HG02943 (cell line): Measurements from ENCODE around the gene MYPOP.
"Not testable (repeated sequence)": the region's sequence is repeated elsewhere in the genome, so short reads cannot be mapped to it uniquely, and the experiment has no call there.

Source experiments
- ATAC-seq: cut with Tn5 transposase; IDR thresholded peaks from one replicate; pipeline ENCODE4 v1.9.1; 2021; ENCODE audit warnings: mild to moderate bottlenecking, low read depth, moderate library complexity; ENCODE audit not compliant: unreplicated experiment

MYPOP gene

GRCh38 chr19:45884682-45885555, 17.5 kb downstream of the MYPOP start:
- no peak for ATAC-seq

- no peak for ATAC-seq
These were observed 18.3 kb downstream of the MYPOP start for GRCh38 chr19:45883881-45884681.

GRCh38 chr19:45883586-45883880, 18.9 kb downstream of the MYPOP start:
- ATAC-seq = no peak

- ATAC-seq = no peak
These were observed 19.5 kb downstream of the MYPOP start for GRCh38 chr19:45882652-45883585.

- no peak for ATAC-seq
These were observed 20.4 kb downstream of the MYPOP start for GRCh38 chr19:45881909-45882528.

- ATAC-seq = no peak
These were observed 21.1 kb downstream of the MYPOP start for GRCh38 chr19:45881082-45881908.

GRCh38 chr19:45879971-45880370, 22.4 kb downstream of the MYPOP start:
- no peak for ATAC-seq

- ATAC-seq = no peak
These were observed 23.4 kb downstream of the MYPOP start for GRCh38 chr19:45879055-45879454.

GRCh38 chr19:45878043-45878794, 24.2 kb downstream of the MYPOP start:
- no peak for ATAC-seq

GRCh38 chr19:45876411-45877197, 25.8 kb downstream of the MYPOP start:
- no peak for ATAC-seq

- ATAC-seq = no peak
These were observed 26.3 kb downstream of the MYPOP start for GRCh38 chr19:45876161-45876410.

GRCh38 chr19:45874620-45874966, 27.8 kb downstream of the MYPOP start:
- no peak for ATAC-seq

- ATAC-seq = no peak
These were observed 29.1 kb downstream of the MYPOP start for GRCh38 chr19:45873219-45873772.

GRCh38 chr19:45872095-45872919, 30.1 kb downstream of the MYPOP start:
- ATAC-seq = no peak

- ATAC-seq = no peak
These were observed 31.6 kb downstream of the MYPOP start for GRCh38 chr19:45870798-45871197.

GRCh38 chr19:45867241-45867640, 35.2 kb downstream of the MYPOP start:
- not testable (repeated sequence) for ATAC-seq
